ENCODE measurements around the gene GPRIN2. TPM values are rescaled to one million over a fixed set of nuclear protein-coding genes. Genes with fewer than 3 reads are reported as not detected.

Gene GPRIN2
- total and polyA plus RNA-seq, 8 donors = 8.6 to 39.8 (median 13.3) TPM

DNA sequence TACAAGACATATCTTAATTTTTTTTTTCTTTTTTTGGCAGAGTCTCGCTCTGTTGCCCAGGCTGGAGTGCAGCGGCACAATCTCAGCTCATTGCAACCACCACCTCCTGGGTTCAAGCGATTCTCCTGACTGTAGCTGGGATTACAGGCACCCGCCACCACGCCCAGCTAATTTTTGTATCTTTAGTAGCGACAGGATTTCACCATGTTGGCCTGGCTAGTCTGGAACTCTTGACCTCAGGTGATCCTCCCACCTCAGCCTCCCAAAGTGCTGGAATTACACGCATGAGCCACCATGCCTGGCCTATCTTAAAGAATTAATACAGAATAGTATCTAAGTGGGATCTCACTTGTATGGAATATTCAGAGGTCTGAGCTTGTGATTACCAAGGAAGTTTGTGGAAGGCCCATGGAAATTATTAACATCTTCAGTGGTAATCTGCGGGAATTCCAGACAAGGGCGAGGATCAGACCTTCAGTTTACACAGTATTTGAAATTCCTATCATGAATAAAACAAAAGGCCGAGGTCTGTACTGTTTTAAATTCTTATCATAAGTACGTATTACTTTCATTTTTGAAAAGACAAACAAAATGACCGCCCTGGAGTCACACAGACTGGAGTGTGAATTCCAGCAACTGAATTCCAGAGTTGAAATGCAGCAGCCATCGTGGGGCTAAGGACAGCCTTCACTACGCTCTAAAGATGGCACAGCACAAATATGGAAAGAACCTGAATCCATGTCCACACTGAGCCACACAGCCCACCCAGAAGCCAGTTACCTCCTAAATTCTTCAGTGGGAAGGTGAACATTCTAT is 16.7 kb downstream of the GPRIN2 start:
- H3K4me1 ChIP-seq = peaks cover 5 to 6% of the 10 kb centered on the region in 2 donors
- no peaks in the 10 kb centered on the region for H3K9me3 ChIP-seq
- no peaks in the 10 kb centered on the region for H3K36me3 ChIP-seq
- peaks cover 0 to 32% of the 10 kb centered on the region in 2 donors for H3K27me3 ChIP-seq
- DNase-seq = peak in 3 of 4 donors; percentile 13 to 59 (median 32)
- ATAC-seq = peak; percentile 69
- H3K27ac ChIP-seq = peak overlapping the region; percentile 55 to 60
- TF ChIP-seq, protein P1, sequence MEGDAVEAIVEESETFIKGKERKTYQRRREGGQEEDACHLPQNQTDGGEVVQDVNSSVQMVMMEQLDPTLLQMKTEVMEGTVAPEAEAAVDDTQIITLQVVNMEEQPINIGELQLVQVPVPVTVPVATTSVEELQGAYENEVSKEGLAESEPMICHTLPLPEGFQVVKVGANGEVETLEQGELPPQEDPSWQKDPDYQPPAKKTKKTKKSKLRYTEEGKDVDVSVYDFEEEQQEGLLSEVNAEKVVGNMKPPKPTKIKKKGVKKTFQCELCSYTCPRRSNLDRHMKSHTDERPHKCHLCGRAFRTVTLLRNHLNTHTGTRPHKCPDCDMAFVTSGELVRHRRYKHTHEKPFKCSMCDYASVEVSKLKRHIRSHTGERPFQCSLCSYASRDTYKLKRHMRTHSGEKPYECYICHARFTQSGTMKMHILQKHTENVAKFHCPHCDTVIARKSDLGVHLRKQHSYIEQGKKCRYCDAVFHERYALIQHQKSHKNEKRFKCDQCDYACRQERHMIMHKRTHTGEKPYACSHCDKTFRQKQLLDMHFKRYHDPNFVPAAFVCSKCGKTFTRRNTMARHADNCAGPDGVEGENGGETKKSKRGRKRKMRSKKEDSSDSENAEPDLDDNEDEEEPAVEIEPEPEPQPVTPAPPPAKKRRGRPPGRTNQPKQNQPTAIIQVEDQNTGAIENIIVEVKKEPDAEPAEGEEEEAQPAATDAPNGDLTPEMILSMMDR (IDR thresholded peaks at IDR 0.05) = no peak
- intact Hi-C loops (cut with DNase I) = no loop called here
- no peak overlapping the region for H3K4me3 ChIP-seq

DNA sequence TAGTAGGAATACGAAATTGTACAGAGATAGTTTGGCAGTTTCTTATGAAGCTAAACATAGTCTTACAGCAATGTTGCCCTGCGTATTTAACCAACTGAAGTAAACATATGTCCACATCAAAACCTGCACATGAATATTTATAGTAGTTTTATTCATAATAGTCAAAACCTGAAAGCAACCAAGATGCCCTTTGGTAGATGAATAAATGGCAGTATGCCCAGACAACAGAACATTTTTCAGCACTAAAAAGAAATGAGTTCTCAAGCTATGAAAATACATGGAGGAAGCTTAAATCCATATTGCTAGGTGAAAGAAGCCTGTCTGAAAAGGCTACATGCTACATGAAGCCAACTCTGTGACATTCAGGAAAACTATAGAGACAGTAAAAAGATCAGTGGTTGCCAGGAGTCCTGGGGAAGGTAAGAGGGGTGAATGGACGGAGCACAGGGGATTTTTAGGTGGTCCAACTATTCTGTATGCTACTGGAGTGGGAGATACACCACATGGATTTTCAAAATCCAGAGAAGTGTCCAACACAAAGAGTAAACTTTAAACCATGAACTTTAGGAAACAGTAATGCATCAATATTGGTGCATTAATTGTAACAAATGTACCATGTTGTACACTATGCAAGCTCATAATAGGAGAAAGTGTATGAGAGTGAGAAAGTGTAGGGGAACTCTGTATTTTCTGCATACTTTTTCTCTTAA is 17.6 kb downstream of the GPRIN2 start:
- Histone ChIP-seq H3K9me3 (no peaks in the 10 kb centered on the region), H3K36me3 (no peaks in the 10 kb centered on the region), H3K27ac (peak overlapping the region; percentile 55 to 60), H3K4me1 (peaks cover 5 to 6% of the 10 kb centered on the region in 2 donors), H3K27me3 (peaks cover 0 to 32% of the 10 kb centered on the region in 2 donors), H3K4me3 (no peak overlapping the region)
- DNase-seq (no peak), ATAC-seq (no peak)
- TF ChIP-seq, protein P1 (IDR thresholded peaks at IDR 0.05) = no peak
- intact Hi-C loops (cut with DNase I) = no loop called here

DNA sequence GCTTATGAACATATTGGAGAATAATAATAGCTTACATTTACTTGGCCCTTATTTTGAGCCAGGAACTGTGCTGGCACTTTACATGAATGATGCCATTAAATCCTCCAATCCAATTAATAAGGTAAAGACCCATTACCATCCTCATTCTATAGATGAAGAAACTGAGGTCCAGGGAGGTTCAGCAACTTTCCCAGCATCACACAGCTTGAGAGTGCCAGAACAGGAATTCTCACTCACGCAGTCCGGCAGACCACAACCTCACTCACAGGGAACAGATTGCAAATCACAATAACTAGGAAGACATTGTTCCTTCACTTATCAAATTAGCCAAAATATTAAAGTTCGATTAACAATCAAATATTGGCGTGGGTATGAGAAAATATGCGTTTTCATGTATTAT is 18.3 kb downstream of the GPRIN2 start:
- intact Hi-C loops (cut with DNase I) = no loop called here
- peaks cover 5 to 6% of the 10 kb centered on the region in 2 donors for H3K4me1 ChIP-seq
- TF ChIP-seq, protein P1 (IDR thresholded peaks at IDR 0.05) = no peak
- no peak for DNase-seq
- H3K36me3 ChIP-seq = no peaks in the 10 kb centered on the region
- no peak overlapping the region for H3K4me3 ChIP-seq
- no peaks in the 10 kb centered on the region for H3K9me3 ChIP-seq
- no peak for ATAC-seq
- H3K27me3 ChIP-seq = peaks cover 0 to 32% of the 10 kb centered on the region in 2 donors
- no peak overlapping the region for H3K27ac ChIP-seq

DNA sequence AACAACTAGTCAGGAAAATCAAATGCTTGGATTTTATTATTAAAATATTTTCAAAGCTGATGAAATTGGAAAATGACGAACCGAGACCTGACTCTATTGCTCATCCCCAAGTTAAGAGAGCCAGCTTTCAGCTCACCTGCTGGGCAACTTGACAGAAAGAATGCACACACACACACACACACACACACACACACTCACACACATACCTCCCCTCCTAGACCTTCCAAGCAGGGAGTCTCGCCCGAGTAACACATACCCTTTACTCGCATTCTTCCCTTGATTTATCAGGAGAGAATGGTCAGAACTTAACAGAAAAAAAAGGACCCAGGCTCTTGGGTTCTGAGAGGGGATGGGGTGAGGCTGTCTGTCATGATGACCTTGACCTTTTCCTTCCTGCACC is 19.1 kb downstream of the GPRIN2 start:
- intact Hi-C loops (cut with DNase I) = no loop called here
- Histone ChIP-seq H3K36me3 (no peaks in the 10 kb centered on the region), H3K27me3 (peaks cover 0 to 31% of the 10 kb centered on the region in 2 donors), H3K4me3 (no peak overlapping the region), H3K27ac (no peak overlapping the region), H3K9me3 (no peaks in the 10 kb centered on the region), H3K4me1 (peaks cover 5 to 6% of the 10 kb centered on the region in 2 donors)
- TF ChIP-seq, protein P1 (IDR thresholded peaks at IDR 0.05) = no peak
- DNase-seq (no peak), ATAC-seq (no peak)

DNA sequence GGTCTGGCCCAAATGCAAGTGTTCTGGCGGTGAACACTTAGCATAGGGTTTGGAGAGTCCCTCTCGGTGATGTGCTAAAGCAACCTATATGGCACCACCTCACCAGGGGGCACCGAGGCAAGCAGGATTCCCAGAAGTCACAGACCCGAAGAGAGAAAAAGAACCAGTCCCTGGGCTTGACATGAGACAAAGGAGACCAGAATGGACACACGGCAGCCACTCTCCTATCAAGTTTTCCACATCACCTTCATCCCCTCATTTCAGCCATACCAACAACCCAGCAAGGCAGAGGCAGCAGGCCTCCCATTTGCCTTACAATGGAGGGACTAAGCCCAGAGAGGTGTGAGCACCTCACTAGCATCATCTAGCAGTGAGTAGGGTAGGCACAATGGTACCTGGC is 19.7 kb downstream of the GPRIN2 start:
- DNase-seq = peak in 2 of 4 donors; percentile 28 to 49
- intact Hi-C loops (cut with DNase I) = no loop called here
- no peak overlapping the region for H3K27ac ChIP-seq
- TF ChIP-seq, protein P1 (IDR thresholded peaks at IDR 0.05) = no peak
- H3K36me3 ChIP-seq = no peaks in the 10 kb centered on the region
- peaks cover 5 to 6% of the 10 kb centered on the region in 2 donors for H3K4me1 ChIP-seq
- H3K27me3 ChIP-seq = peaks cover 0 to 26% of the 10 kb centered on the region in 2 donors
- ATAC-seq = no peak
- H3K9me3 ChIP-seq = no peaks in the 10 kb centered on the region
- H3K4me3 ChIP-seq = no peak overlapping the region
